Fibroblast of lung (primary cell): ENCODE results near the gene FAM221B.

Experiments used
- EZH2 ChIP-seq: IDR thresholded peaks from 2 replicates; pipeline ENCODE4 v1.5.1; 2012; ENCODE audit warnings: low read length, control low read depth, mild to moderate bottlenecking; ENCODE audit errors: missing control alignments
- TF ChIP-seq, protein P1 (sequence below), 2 donors: IDR thresholded peaks in 1 of 2; conservative IDR thresholded peaks in 1 of 2; 1 replicate in 1 of 2; 2 replicates in 1 of 2; pipeline ENCODE4 v1.5.1; 2011 to 2012; ENCODE audit warnings: low read length in 2 of 2, control low read depth in 1 of 2, inconsistent platforms in 1 of 2, low read depth in 1 of 2, mild to moderate bottlenecking in 1 of 2

GRCh38 chr9:35814106-35814840, 14.3 kb downstream of the FAM221B start:
- TF ChIP-seq, protein P1, sequence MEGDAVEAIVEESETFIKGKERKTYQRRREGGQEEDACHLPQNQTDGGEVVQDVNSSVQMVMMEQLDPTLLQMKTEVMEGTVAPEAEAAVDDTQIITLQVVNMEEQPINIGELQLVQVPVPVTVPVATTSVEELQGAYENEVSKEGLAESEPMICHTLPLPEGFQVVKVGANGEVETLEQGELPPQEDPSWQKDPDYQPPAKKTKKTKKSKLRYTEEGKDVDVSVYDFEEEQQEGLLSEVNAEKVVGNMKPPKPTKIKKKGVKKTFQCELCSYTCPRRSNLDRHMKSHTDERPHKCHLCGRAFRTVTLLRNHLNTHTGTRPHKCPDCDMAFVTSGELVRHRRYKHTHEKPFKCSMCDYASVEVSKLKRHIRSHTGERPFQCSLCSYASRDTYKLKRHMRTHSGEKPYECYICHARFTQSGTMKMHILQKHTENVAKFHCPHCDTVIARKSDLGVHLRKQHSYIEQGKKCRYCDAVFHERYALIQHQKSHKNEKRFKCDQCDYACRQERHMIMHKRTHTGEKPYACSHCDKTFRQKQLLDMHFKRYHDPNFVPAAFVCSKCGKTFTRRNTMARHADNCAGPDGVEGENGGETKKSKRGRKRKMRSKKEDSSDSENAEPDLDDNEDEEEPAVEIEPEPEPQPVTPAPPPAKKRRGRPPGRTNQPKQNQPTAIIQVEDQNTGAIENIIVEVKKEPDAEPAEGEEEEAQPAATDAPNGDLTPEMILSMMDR (conservative IDR thresholded peaks at IDR 0.05 in 1 of 2, IDR thresholded peaks at IDR 0.05 in 1 of 2; ENCODE audit: low read depth in 1 of 2, low read length in 2 of 2), result peak in 1 of 2 donors; percentile 40
- TF ChIP-seq EZH2, result no peak
